DOHH2 (cell line): ENCODE measurements around the gene WNT2.

Experiments used
- H3F3A ChIP-seq: fragments of 200-600 bp; sonication (generic), shearing (Covaris generic); 2 replicates; pipeline ENCODE4 v1.6.0; 2016; ENCODE audit warnings: antibody characterized with exemption, mild to moderate bottlenecking; ENCODE audit not compliant: control insufficient read depth, insufficient read depth
- H3K27ac ChIP-seq: fragments of 200-600 bp; sonication (generic); 2 replicates; pipeline ENCODE4 v1.5.1; 2014; ENCODE audit warnings: low read depth, mild to moderate bottlenecking, low read length, moderate library complexity
- H3K27me3 ChIP-seq: fragments of 200-600 bp; sonication (generic); 2 replicates; pipeline ENCODE4 v1.6.1; 2014; ENCODE audit warnings: mild to moderate bottlenecking, low read length, mixed read lengths; ENCODE audit not compliant: control insufficient read depth
- H3K36me3 ChIP-seq: fragments of 200-600 bp; sonication (generic); 2 replicates; pipeline ENCODE4 v1.6.1; 2014; ENCODE audit warnings: mild to moderate bottlenecking, low read length, moderate library complexity, mixed read lengths; ENCODE audit not compliant: control insufficient read depth
- H3K4me1 ChIP-seq: fragments of 200-600 bp; sonication (generic); 2 replicates; pipeline ENCODE4 v1.6.1; 2014; ENCODE audit warnings: mild to moderate bottlenecking, low read length, mixed read lengths; ENCODE audit not compliant: control insufficient read depth
- H3K4me2 ChIP-seq: fragments of 200-600 bp; sonication (generic); 2 replicates; pipeline ENCODE4 v1.6.0; 2014; ENCODE audit warnings: mild to moderate bottlenecking, low read length, moderate library complexity
- H3K4me3 ChIP-seq: fragments of 200-600 bp; sonication (generic); 2 replicates; pipeline ENCODE4 v1.5.1; 2014; ENCODE audit warnings: mild to moderate bottlenecking, low read length, mixed read lengths
- H3K79me2 ChIP-seq: fragments of 200-600 bp; sonication (generic); 2 replicates; pipeline ENCODE4 v1.6.1; 2014; ENCODE audit warnings: mild to moderate bottlenecking, low read length, mixed read lengths; ENCODE audit not compliant: control insufficient read depth
- H3K9me2 ChIP-seq: fragments of 200-600 bp; sonication (generic); replicated peaks from 2 replicates; pipeline ENCODE4 v1.6.1; 2014; ENCODE audit warnings: mild to moderate bottlenecking, low read length, mixed read lengths; ENCODE audit not compliant: control insufficient read depth
- H3K9me3 ChIP-seq: fragments of 200-600 bp; sonication (generic); 2 replicates; pipeline ENCODE4 v1.6.1; 2014; ENCODE audit warnings: antibody characterized with exemption, low read length, mixed read lengths; ENCODE audit not compliant: control insufficient read depth, insufficient read depth
- H4K20me1 ChIP-seq: fragments of 200-600 bp; sonication (generic); 2 replicates; pipeline ENCODE4 v1.6.0; 2014; ENCODE audit warnings: low read depth, mild to moderate bottlenecking, antibody characterized with exemption, low read length, moderate library complexity; ENCODE audit not compliant: control insufficient read depth, insufficient read depth
- CTCF ChIP-seq: fragments of 200-600 bp; sonication (generic); IDR thresholded peaks from one replicate; pipeline ENCODE4 v1.5.1; 2014; ENCODE audit warnings: antibody characterized with exemption, mild to moderate bottlenecking, low read depth, low read length; ENCODE audit not compliant: poor library complexity, severe bottlenecking
- EZH2phosphoT487 ChIP-seq: fragments of 200-600 bp; sonication (generic); IDR thresholded peaks from 2 replicates; pipeline ENCODE4 v1.6.1; 2017; ENCODE audit warnings: borderline replicate concordance, mild to moderate bottlenecking, antibody characterized with exemption, low read length, moderate library complexity, mixed read lengths

Gene WNT2

GRCh38 chr7:117279203-117279602, 43.7 kb downstream of the WNT2 start:
- H3K79me2 ChIP-seq, result no peaks in the 10 kb centered on the region
- H3K27me3 ChIP-seq, result peaks cover 4% of the 10 kb centered on the region; the same call in 1 of the 2 replicates
- no peaks in the 10 kb centered on the region for H3K36me3 ChIP-seq
- no peak overlapping the region for H3K4me2 ChIP-seq
- no peak overlapping the region for H3K4me3 ChIP-seq
- no peaks in the 10 kb centered on the region for H3F3A ChIP-seq
- TF ChIP-seq EZH2phosphoT487, result no peak
- no peak for TF ChIP-seq CTCF
- no peak overlapping the region for H3K27ac ChIP-seq
- no peaks in the 10 kb centered on the region for H3K9me2 ChIP-seq
- H3K4me1 ChIP-seq, result no peaks in the 10 kb centered on the region
- no peaks in the 10 kb centered on the region for H3K9me3 ChIP-seq
- no peaks in the 10 kb centered on the region for H4K20me1 ChIP-seq

GRCh38 chr7:117278040-117278439, 44.8 kb downstream of the WNT2 start:
- no peak overlapping the region for H3K27ac ChIP-seq
- TF ChIP-seq EZH2phosphoT487 (no peak), CTCF (no peak)
- no peaks in the 10 kb centered on the region for H3K36me3 ChIP-seq
- no peaks in the 10 kb centered on the region for H3K9me3 ChIP-seq
- no peaks in the 10 kb centered on the region for H4K20me1 ChIP-seq
- H3K79me2 ChIP-seq, result no peaks in the 10 kb centered on the region
- H3F3A ChIP-seq, result no peaks in the 10 kb centered on the region
- H3K4me2 ChIP-seq, result no peak overlapping the region
- peaks cover 16% of the 10 kb centered on the region for H3K27me3 ChIP-seq
- H3K9me2 ChIP-seq, result no peaks in the 10 kb centered on the region
- no peak overlapping the region for H3K4me3 ChIP-seq
- no peaks in the 10 kb centered on the region for H3K4me1 ChIP-seq

GRCh38 chr7:117277576-117277975, 45.3 kb downstream of the WNT2 start:
- H3K36me3 ChIP-seq, result no peaks in the 10 kb centered on the region
- no peak for TF ChIP-seq CTCF
- no peak for TF ChIP-seq EZH2phosphoT487
- no peaks in the 10 kb centered on the region for H4K20me1 ChIP-seq
- H3K9me2 ChIP-seq, result no peaks in the 10 kb centered on the region
- H3F3A ChIP-seq, result no peaks in the 10 kb centered on the region
- no peaks in the 10 kb centered on the region for H3K4me1 ChIP-seq
- H3K4me3 ChIP-seq, result no peak overlapping the region
- H3K4me2 ChIP-seq, result no peak overlapping the region
- H3K27ac ChIP-seq, result no peak overlapping the region
- peaks cover 20% of the 10 kb centered on the region for H3K27me3 ChIP-seq
- no peaks in the 10 kb centered on the region for H3K9me3 ChIP-seq
- no peaks in the 10 kb centered on the region for H3K79me2 ChIP-seq

GRCh38 chr7:117274951-117275350, 47.9 kb downstream of the WNT2 start:
- Histone ChIP-seq H3F3A (no peaks in the 10 kb centered on the region), H3K9me2 (no peaks in the 10 kb centered on the region), H3K4me3 (no peak overlapping the region), H3K27ac (no peak overlapping the region), H4K20me1 (no peaks in the 10 kb centered on the region), H3K36me3 (no peaks in the 10 kb centered on the region), H3K27me3 (peaks cover 41% of the 10 kb centered on the region), H3K4me1 (no peaks in the 10 kb centered on the region), H3K9me3 (no peaks in the 10 kb centered on the region), H3K79me2 (no peaks in the 10 kb centered on the region), H3K4me2 (no peak overlapping the region)
- TF ChIP-seq CTCF (no peak), EZH2phosphoT487 (no peak)
